NB4 (cell line): ENCODE results near the gene ARHGAP24.

Experiments
- CTCF ChIP-seq: IDR thresholded peaks from one replicate; pipeline ENCODE4 v1.5.1; 2012; ENCODE audit warnings: low read depth, low read length
- MAX ChIP-seq: IDR thresholded peaks from 2 replicates; pipeline ENCODE4 v1.6.1; 2011; ENCODE audit warnings: low read depth, low read length
- MYC ChIP-seq: IDR thresholded peaks from 2 replicates; pipeline ENCODE4 v1.6.1; 2011; ENCODE audit warnings: low read depth, low read length
- POLR2A ChIP-seq: IDR thresholded peaks from 2 replicates; pipeline ENCODE4 v1.6.1; 2011; ENCODE audit warnings: mild to moderate bottlenecking; ENCODE audit not compliant: insufficient read length; ENCODE audit errors: extremely low read depth

- TF ChIP-seq POLR2A (no peak), CTCF (no peak), MYC (no peak), MAX (no peak)
Observed at GRCh38 chr4:85776096-85776495, 301.1 kb downstream of the ARHGAP24 start.
